ENCODE measurements around the gene DPP4.

Gene DPP4

DNA sequence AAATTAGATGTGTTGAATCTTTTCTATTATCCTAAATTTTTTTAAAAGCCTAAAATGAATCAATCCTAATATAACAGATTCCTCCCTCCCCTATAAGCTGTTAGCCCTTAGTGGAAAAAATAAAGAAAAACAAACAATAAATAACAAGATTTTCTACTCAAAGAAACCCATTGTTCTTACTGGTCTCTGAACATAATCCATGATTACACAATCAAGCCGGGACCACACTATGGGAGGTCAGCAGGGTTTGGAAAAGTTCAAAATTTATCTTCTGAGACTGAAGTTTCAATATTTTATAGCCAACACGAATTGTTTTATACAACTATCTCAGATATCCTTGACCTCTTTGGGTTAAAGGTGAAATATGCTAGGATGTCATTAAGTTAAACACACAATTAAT, 57.9 kb downstream of the DPP4 start:
- Histone ChIP-seq H3K27me3 (no peaks in the 10 kb centered on the region), H3K27ac (no peak overlapping the region), H3K4me1 (ENCODE audit: control insufficient read depth in 1 of 2, insufficient read depth in 1 of 2, low read depth in 1 of 2, low read length in 1 of 2) (peaks cover 8 to 11% of the 10 kb centered on the region in 2 experiments), H3K36me3 (no peaks in the 10 kb centered on the region), H3K9me3 (no peaks in the 10 kb centered on the region), H3K4me3 (ENCODE audit: low read depth in 1 of 2, low read length in 1 of 2) (no peak overlapping the region)
- TF ChIP-seq, protein P1, sequence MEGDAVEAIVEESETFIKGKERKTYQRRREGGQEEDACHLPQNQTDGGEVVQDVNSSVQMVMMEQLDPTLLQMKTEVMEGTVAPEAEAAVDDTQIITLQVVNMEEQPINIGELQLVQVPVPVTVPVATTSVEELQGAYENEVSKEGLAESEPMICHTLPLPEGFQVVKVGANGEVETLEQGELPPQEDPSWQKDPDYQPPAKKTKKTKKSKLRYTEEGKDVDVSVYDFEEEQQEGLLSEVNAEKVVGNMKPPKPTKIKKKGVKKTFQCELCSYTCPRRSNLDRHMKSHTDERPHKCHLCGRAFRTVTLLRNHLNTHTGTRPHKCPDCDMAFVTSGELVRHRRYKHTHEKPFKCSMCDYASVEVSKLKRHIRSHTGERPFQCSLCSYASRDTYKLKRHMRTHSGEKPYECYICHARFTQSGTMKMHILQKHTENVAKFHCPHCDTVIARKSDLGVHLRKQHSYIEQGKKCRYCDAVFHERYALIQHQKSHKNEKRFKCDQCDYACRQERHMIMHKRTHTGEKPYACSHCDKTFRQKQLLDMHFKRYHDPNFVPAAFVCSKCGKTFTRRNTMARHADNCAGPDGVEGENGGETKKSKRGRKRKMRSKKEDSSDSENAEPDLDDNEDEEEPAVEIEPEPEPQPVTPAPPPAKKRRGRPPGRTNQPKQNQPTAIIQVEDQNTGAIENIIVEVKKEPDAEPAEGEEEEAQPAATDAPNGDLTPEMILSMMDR (IDR thresholded peaks at IDR 0.05): no peak

- H3K4me3 ChIP-seq (ENCODE audit: low read depth in 1 of 2, low read length in 1 of 2): no peak overlapping the region
- peaks cover 8 to 11% of the 10 kb centered on the region in 2 experiments for H3K4me1 ChIP-seq (ENCODE audit: control insufficient read depth in 1 of 2, insufficient read depth in 1 of 2, low read depth in 1 of 2, low read length in 1 of 2)
- no peaks in the 10 kb centered on the region for H3K9me3 ChIP-seq
- H3K36me3 ChIP-seq: no peaks in the 10 kb centered on the region
- TF ChIP-seq, protein P1 (IDR thresholded peaks at IDR 0.05): no peak
- no peaks in the 10 kb centered on the region for H3K27me3 ChIP-seq
- no peak overlapping the region for H3K27ac ChIP-seq
Measured at GRCh38 chr2:162014751-162015150, 59.3 kb downstream of the DPP4 start.

- H3K36me3 ChIP-seq: no peaks in the 10 kb centered on the region
- TF ChIP-seq, protein P1 (IDR thresholded peaks at IDR 0.05): no peak
- H3K4me3 ChIP-seq (ENCODE audit: low read depth in 1 of 2, low read length in 1 of 2): peak overlapping the region; percentile 18 to 26
- peak overlapping the region; percentile 30 for H3K27ac ChIP-seq
- no peaks in the 10 kb centered on the region for H3K27me3 ChIP-seq
- H3K9me3 ChIP-seq: no peaks in the 10 kb centered on the region
- peaks cover 8 to 11% of the 10 kb centered on the region in 2 experiments for H3K4me1 ChIP-seq (ENCODE audit: control insufficient read depth in 1 of 2, insufficient read depth in 1 of 2, low read depth in 1 of 2, low read length in 1 of 2)
Measured at GRCh38 chr2:162013514-162014475, 60.2 kb downstream of the DPP4 start.

DNA sequence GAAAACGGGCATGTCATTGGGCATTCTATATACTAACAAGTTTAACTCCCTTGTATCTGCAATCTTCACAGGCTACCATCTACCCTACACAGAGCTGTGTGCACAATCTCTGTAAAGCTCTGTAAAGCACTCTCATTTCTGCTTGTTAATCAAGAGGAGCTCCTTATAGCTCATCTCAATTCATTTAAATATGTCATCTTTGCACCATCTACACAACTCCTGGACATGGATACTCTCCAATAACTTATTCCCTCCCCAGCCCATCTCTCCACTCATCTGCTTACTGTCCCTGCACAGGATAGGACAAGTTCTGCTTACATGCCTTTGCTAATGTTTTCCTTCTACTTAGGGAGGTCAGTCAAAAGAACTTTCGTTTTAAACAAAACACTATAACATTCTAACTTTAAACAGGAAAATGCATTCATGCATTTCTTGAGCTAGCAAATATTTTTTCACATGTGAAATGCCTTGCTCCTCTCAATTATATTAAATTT, 61.4 kb downstream of the DPP4 start:
- Histone ChIP-seq H3K36me3 (no peaks in the 10 kb centered on the region), H3K4me1 (ENCODE audit: control insufficient read depth in 1 of 2, insufficient read depth in 1 of 2, low read depth in 1 of 2, low read length in 1 of 2) (peaks cover 8 to 11% of the 10 kb centered on the region in 2 experiments), H3K27me3 (no peaks in the 10 kb centered on the region), H3K27ac (no peak overlapping the region), H3K9me3 (no peaks in the 10 kb centered on the region), H3K4me3 (ENCODE audit: low read depth in 1 of 2, low read length in 1 of 2) (no peak overlapping the region)
- TF ChIP-seq, protein P1 (IDR thresholded peaks at IDR 0.05): no peak

- H3K27me3 ChIP-seq: no peaks in the 10 kb centered on the region
- peaks cover 8 to 11% of the 10 kb centered on the region in 2 experiments for H3K4me1 ChIP-seq (ENCODE audit: control insufficient read depth in 1 of 2, insufficient read depth in 1 of 2, low read depth in 1 of 2, low read length in 1 of 2)
- no peaks in the 10 kb centered on the region for H3K9me3 ChIP-seq
- TF ChIP-seq, protein P1 (IDR thresholded peaks at IDR 0.05): no peak
- H3K4me3 ChIP-seq (ENCODE audit: low read depth in 1 of 2, low read length in 1 of 2): no peak overlapping the region
- H3K36me3 ChIP-seq: no peaks in the 10 kb centered on the region
- no peak overlapping the region for H3K27ac ChIP-seq
Measured at GRCh38 chr2:162011706-162012564, 62.1 kb downstream of the DPP4 start.

Measured in neutrophil (primary cell).